Measurements from ENCODE around the gene PUS3. TPM values are rescaled to one million over a fixed set of nuclear protein-coding genes. Genes with fewer than 3 reads are reported as not detected.
"Not testable (repeated sequence)": the region's sequence is repeated elsewhere in the genome, so short reads cannot be mapped to it uniquely, and the experiment has no call there.

The PUS3 gene
- total RNA-seq, 1 donor from 2014 or later: 7.8 TPM

GRCh38 chr11:125865354-125865753, 37.7 kb downstream of the PUS3 start:
- DNase-seq: not testable (repeated sequence)

- DNase-seq: not testable (repeated sequence)
Observed at GRCh38 chr11:125862786-125863185, 40.2 kb downstream of the PUS3 start.

- DNase-seq: not testable (repeated sequence)
Observed at GRCh38 chr11:125857670-125858069, 45.3 kb downstream of the PUS3 start.

- DNase-seq: no peak
Observed at GRCh38 chr11:125846188-125846587, 56.8 kb downstream of the PUS3 start.

Other genes with a start within 250 kb of the PUS3 start
- gene ACRV1, start 222.4 kb downstream of the PUS3 start, total RNA-seq: not detected
- not detected for gene PATE1, start 156.9 kb downstream of the PUS3 start, total RNA-seq
- gene PATE2, start 124.4 kb downstream of the PUS3 start, total RNA-seq: not detected
- not detected for gene PATE3, start 115.1 kb downstream of the PUS3 start, total RNA-seq
- gene PATE4, start 69.9 kb downstream of the PUS3 start, total RNA-seq: not detected
- 4.2 TPM for gene HYLS1, start 15.5 kb downstream of the PUS3 start, total RNA-seq
- gene DDX25, start 1.3 kb upstream of the PUS3 start, total RNA-seq: 0.20 TPM
- 0.39 TPM for gene VSIG10L2, start 42.8 kb upstream of the PUS3 start, total RNA-seq
- gene CDON, start 159.7 kb upstream of the PUS3 start, total RNA-seq: 71.8 TPM

Data from skin of body (tissue), 2 donors.